ENCODE data around the gene NKAIN4. TPM values are rescaled to one million over a fixed set of nuclear protein-coding genes. Genes with fewer than 3 reads are reported as not detected.
"Not testable (repeated sequence)": the region's sequence is repeated elsewhere in the genome, so short reads cannot be mapped to it uniquely, and the experiment has no call there.

The NKAIN4 gene
- total RNA-seq, 1 donor from 2014 or later, result 0.60 TPM

DNA sequence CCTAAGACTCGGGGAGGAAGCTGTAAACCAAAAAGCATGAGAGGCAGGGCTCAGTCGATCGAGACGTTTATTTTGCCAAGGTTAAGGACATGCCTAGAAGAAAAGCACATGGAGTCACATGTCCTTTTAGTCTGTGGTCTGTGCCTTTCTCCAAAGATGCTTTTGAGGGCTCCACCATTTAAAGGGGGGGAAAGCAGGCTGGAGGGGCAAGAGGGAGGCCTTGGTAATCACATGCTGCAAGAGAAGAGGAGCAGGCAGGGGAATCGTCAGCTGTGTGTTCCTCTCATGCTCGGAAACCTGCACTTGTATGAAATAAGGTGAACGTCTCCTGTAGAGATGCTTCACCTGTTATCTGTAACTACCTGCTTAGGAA is 29.2 kb downstream of the NKAIN4 start:
- no peak overlapping the region for H3K4me3 Mint-ChIP-seq (ENCODE audit: low read depth)
- peaks cover 29% of the 10 kb centered on the region for H3K27me3 Mint-ChIP-seq
- no peak for DNase-seq (ENCODE audit: low spot score, unreplicated experiment)
- H3K4me1 Mint-ChIP-seq (ENCODE audit: low read depth), result no peaks in the 10 kb centered on the region
- H3K9me3 Mint-ChIP-seq (ENCODE audit: low read depth), result no peaks in the 10 kb centered on the region
- TF ChIP-seq, protein P1, sequence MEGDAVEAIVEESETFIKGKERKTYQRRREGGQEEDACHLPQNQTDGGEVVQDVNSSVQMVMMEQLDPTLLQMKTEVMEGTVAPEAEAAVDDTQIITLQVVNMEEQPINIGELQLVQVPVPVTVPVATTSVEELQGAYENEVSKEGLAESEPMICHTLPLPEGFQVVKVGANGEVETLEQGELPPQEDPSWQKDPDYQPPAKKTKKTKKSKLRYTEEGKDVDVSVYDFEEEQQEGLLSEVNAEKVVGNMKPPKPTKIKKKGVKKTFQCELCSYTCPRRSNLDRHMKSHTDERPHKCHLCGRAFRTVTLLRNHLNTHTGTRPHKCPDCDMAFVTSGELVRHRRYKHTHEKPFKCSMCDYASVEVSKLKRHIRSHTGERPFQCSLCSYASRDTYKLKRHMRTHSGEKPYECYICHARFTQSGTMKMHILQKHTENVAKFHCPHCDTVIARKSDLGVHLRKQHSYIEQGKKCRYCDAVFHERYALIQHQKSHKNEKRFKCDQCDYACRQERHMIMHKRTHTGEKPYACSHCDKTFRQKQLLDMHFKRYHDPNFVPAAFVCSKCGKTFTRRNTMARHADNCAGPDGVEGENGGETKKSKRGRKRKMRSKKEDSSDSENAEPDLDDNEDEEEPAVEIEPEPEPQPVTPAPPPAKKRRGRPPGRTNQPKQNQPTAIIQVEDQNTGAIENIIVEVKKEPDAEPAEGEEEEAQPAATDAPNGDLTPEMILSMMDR (IDR thresholded peaks at IDR 0.05; ENCODE audit: unreplicated experiment), result no peak
- H3K27ac Mint-ChIP-seq, result no peak overlapping the region
- no peaks in the 10 kb centered on the region for H3K36me3 Mint-ChIP-seq (ENCODE audit: insufficient read depth)

DNA sequence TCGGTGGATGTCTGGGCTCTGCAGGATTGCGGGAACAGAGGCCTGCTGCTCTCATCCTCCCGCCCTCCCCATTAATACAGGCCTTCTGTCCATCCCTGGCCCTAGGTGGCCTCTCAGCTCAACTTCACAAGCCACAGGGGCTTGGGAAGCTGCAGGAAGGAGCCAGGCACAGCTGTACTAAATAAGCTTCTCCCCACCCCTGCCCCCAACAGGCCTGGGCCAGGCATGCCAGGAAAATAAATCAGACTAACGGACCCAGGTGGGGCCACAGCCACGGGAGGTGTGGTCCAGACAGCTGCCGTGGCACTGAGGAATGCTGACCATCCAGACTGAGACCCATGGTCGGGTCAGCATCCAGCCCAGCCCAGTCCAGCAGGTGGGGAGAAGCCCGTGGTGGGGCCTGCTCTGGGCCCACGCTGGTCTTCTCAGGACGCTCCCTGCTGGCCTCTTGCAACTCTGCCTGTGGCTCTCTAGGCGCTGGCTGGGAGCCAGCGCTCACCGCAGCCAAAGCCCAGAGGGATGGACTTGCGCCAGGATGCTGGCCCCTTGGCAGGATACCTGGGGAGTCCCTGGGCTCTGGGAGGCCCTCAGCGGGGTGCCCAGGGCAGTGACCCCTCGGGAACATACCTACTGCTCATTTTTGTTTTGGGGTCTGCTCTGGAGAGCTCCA is 29.7 kb downstream of the NKAIN4 start:
- Mint-ChIP-seq H3K36me3 (ENCODE audit: insufficient read depth) (no peaks in the 10 kb centered on the region), H3K27me3 (peaks cover 25% of the 10 kb centered on the region), H3K4me1 (ENCODE audit: low read depth) (no peaks in the 10 kb centered on the region), H3K27ac (no peak overlapping the region), H3K4me3 (ENCODE audit: low read depth) (no peak overlapping the region), H3K9me3 (ENCODE audit: low read depth) (no peaks in the 10 kb centered on the region)
- no peak for DNase-seq (ENCODE audit: low spot score, unreplicated experiment)
- TF ChIP-seq, protein P1 (IDR thresholded peaks at IDR 0.05; ENCODE audit: unreplicated experiment), result no peak

DNA sequence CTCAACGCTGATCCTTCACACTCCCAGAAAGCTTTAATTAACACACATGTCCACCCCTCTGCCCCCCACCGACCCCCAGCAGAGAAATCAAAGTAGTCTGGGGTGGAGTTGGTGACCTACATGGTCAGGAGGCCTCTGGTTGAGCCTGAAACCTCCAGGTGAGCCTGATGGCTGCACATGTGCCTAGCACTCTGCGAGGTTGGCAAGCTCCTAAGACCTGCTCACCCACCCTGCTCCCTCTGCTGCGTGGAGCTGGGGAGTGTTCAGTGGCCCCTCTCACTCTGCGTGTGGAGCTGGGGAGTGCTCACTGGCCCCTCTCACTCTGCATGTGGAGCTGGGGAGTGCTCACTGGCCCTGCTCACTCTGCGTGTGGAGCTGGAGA is 30.4 kb downstream of the NKAIN4 start:
- DNase-seq (ENCODE audit: low spot score, unreplicated experiment), result no peak
- Mint-ChIP-seq H3K27me3 (peaks cover 19% of the 10 kb centered on the region), H3K36me3 (ENCODE audit: insufficient read depth) (no peaks in the 10 kb centered on the region), H3K9me3 (ENCODE audit: low read depth) (no peaks in the 10 kb centered on the region), H3K27ac (no peak overlapping the region), H3K4me1 (ENCODE audit: low read depth) (no peaks in the 10 kb centered on the region), H3K4me3 (ENCODE audit: low read depth) (no peak overlapping the region)
- TF ChIP-seq, protein P1 (IDR thresholded peaks at IDR 0.05; ENCODE audit: unreplicated experiment), result no peak

DNA sequence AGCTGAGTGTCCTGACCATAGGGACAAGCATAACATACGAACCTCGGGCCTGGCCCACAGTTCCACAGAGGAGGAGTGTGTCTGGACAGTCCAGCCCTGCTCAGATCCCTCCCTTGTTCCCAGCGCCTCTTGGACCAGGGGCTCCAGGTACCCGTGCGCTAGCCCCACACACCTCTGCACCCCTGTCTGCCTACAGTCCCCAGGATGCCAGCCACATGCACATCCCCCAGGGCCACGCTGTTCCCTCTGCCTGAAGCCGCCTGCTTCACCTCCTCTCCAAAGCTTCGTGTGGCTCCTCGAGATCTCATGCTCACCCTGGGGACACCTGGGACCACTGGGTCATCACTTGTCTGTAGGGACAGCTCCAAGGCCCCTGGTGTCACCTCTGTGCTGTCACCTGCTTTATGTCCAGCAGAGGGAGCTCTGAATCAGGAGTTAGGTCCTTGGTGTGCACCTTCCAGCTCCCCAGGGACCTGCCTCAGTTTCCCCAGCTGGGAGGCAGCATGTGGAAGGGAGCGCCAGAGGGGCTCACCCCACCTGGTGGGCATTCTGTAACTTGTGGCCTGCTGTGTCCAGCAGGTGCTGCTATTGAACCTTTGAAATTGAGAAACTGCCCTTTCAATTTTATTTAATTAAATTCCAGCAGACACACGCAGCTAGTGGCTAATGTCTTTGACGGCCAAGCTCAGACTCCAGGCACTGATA is 31.0 kb downstream of the NKAIN4 start:
- no peak overlapping the region for H3K27ac Mint-ChIP-seq
- DNase-seq (ENCODE audit: low spot score, unreplicated experiment), result no peak
- H3K36me3 Mint-ChIP-seq (ENCODE audit: insufficient read depth), result no peaks in the 10 kb centered on the region
- H3K9me3 Mint-ChIP-seq (ENCODE audit: low read depth), result no peaks in the 10 kb centered on the region
- peaks cover 19% of the 10 kb centered on the region for H3K27me3 Mint-ChIP-seq
- no peaks in the 10 kb centered on the region for H3K4me1 Mint-ChIP-seq (ENCODE audit: low read depth)
- TF ChIP-seq, protein P1 (IDR thresholded peaks at IDR 0.05; ENCODE audit: unreplicated experiment), result peak; percentile 75
- H3K4me3 Mint-ChIP-seq (ENCODE audit: low read depth), result no peak overlapping the region

DNA sequence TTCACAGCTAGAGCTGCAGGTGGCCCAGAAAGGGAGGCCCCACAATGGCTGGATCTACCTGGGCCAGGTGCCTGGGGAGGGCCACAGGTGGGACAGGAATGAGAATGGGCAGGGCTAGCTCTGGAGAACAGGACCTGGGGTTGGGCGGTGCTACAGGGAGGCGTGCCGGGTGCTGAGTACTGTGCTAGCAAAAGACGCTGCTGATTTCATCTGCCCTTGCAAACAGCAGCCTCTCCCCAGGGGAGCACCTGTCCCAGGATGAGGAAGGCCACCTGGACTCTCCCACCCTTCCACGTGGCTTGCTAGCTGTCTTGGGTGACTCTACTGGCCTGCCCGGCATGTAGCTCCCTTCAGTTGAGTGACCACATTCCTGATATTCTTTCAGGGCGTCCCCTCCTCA is 31.7 kb downstream of the NKAIN4 start:
- Mint-ChIP-seq H3K4me1 (ENCODE audit: low read depth) (no peaks in the 10 kb centered on the region), H3K27ac (no peak overlapping the region), H3K4me3 (ENCODE audit: low read depth) (no peak overlapping the region), H3K27me3 (peaks cover 19% of the 10 kb centered on the region), H3K36me3 (ENCODE audit: insufficient read depth) (no peaks in the 10 kb centered on the region), H3K9me3 (ENCODE audit: low read depth) (no peaks in the 10 kb centered on the region)
- no peak for DNase-seq (ENCODE audit: low spot score, unreplicated experiment)
- TF ChIP-seq, protein P1 (IDR thresholded peaks at IDR 0.05; ENCODE audit: unreplicated experiment), result no peak

DNA sequence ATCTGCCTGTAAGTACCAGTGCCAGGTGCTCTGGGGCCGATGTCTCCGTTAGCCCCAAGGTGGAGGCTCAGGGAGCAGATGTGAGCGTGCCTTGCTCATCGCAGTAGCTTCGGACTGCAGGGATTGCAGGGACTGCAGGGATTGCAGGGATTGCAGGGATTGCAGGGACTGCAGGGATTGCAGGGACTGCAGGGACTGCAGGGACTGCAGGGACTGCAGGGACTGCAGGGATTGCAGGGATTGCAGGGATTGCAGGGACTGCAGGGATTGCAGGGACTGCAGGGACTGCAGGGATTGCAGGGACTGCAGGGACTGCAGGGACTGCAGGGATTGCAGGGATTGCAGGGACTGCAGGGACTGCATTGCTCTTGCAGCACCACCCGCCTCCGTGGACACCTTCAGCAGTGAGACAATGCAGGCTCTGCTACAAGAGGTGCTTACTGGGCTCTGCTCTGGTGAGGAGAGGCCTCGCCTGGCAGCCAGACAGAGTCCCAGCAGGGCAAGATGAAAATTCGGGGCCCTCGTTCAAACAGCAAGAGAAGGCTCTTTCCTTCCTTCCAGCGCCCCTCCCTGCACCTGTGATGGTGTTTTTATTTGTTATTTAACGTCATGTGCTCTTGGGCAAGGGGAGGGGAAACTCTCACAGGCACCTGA is 32.7 kb downstream of the NKAIN4 start:
- H3K27me3 Mint-ChIP-seq, result peaks cover 19% of the 10 kb centered on the region
- H3K36me3 Mint-ChIP-seq (ENCODE audit: insufficient read depth); H3K4me1 Mint-ChIP-seq (ENCODE audit: low read depth); H3K4me3 Mint-ChIP-seq (ENCODE audit: low read depth); DNase-seq (ENCODE audit: low spot score, unreplicated experiment); H3K9me3 Mint-ChIP-seq (ENCODE audit: low read depth); H3K27ac Mint-ChIP-seq: not testable (repeated sequence)

Measured in progenitor cell of endocrine pancreas (in vitro differentiated cells).